Left lung (tissue), 10 donors: ENCODE results near the gene NEGR1. TPM values are rescaled to one million over a fixed set of nuclear protein-coding genes. Genes with fewer than 3 reads are reported as not detected.

Source experiments
- ATAC-seq: fragments of 200-7000 bp; cut with Tn5 transposase; one replicate; pipeline ENCODE4 v1.9.1; 2020; ENCODE audit warnings: moderate library complexity
- DNase-seq, 4 donors: peaks; one replicate each; pipeline ENCODE4 v3.0.0-alpha.2; 2013 to 2020
- H3K27ac ChIP-seq, 2 donors: fragments of 200-600 bp; sonication (generic) in 1 of 2; one replicate each; pipeline versions ENCODE4 v1.5.0 to v1.8.0; 2020 to 2021
- H3K27me3 ChIP-seq, 2 donors: fragments of 200-600 bp; sonication (generic) in 1 of 2; one replicate each; pipeline versions ENCODE4 v1.5.0 to v1.8.0; 2020 to 2021
- H3K36me3 ChIP-seq, 2 donors: fragments of 200-600 bp; sonication (generic) in 1 of 2; one replicate each; pipeline versions ENCODE4 v1.5.0 to v1.8.0; 2020 to 2021
- H3K4me1 ChIP-seq, 2 donors: fragments of 200-600 bp; one replicate each; pipeline ENCODE4 v1.8.0; 2021
- H3K4me3 ChIP-seq, 2 donors: fragments of 200-600 bp; sonication (generic) in 1 of 2; one replicate each; pipeline versions ENCODE4 v1.5.0 to v1.8.0; 2020 to 2021; ENCODE audit warnings: mild to moderate bottlenecking in 1 of 2
- H3K9me3 ChIP-seq, 2 donors: fragments of 200-600 bp; sonication (generic) in 1 of 2; one replicate each; pipeline versions ENCODE4 v1.5.0 to v1.8.0; 2020 to 2021
- CTCF ChIP-seq, 2 donors: fragments of 200-600 bp; sonication (generic) in 1 of 2; IDR thresholded peaks; one replicate each; pipeline versions ENCODE4 v1.5.0 to v1.8.0; 2021; ENCODE audit warnings: antibody characterized with exemption in 2 of 2
- intact Hi-C, 2 donors: fragments of 100-400 bp; cut with DNase I; formaldehyde crosslinking; loops; one replicate each; pipeline versions ENCODE4 v1.11.2 to v1.14.2; 2022
- polyA plus RNA-seq, 6 donors: library from polyadenylated mRNA; unstranded; fragments of 120-200 nt; gene quantifications; one replicate each; pipeline ENCODE4 v1.2.1, GENCODE V29; 2013; ENCODE audit not compliant: insufficient read length in 6 of 6
- total RNA-seq, 2 donors: library from RNA; stranded (reverse); fragmentation: NEBNext Ultra II Directional; extraction: Animal tissue kit (Norgen Biotek cat#: 25700); gene quantifications; one replicate each; pipeline ENCODE4 v1.2.1, GENCODE V29; 2021
- donor health status: DM: no; HTN: yes; CAD: no.
- donor health status: DM: no; HTN: no; CAD: no.

Gene NEGR1
- total and polyA plus RNA-seq, 8 donors, result 2.4 to 5.7 (median 3.5) TPM

GRCh38 chr1:71362076-71362475, 920.3 kb downstream of the NEGR1 start:
- no peak overlapping the region for H3K27ac ChIP-seq
- no peak for TF ChIP-seq CTCF (IDR thresholded peaks at IDR 0.05)
- H3K4me3 ChIP-seq, result no peak overlapping the region
- peak in 2 of 4 donors; percentile 55 to 70 for DNase-seq
- H3K9me3 ChIP-seq, result peaks cover 0 to 9% of the 10 kb centered on the region in 2 donors
- ATAC-seq, result no peak
- no peaks in the 10 kb centered on the region for H3K36me3 ChIP-seq
- peaks cover 0 to 7% of the 10 kb centered on the region in 2 donors for H3K4me1 ChIP-seq
- intact Hi-C loops, result no loop called here
- H3K27me3 ChIP-seq, result no peaks in the 10 kb centered on the region

GRCh38 chr1:71357708-71358107, 924.6 kb downstream of the NEGR1 start:
- no peak for TF ChIP-seq CTCF (IDR thresholded peaks at IDR 0.05)
- no peaks in the 10 kb centered on the region for H3K36me3 ChIP-seq
- intact Hi-C loops, result no loop called here
- no peaks in the 10 kb centered on the region for H3K4me1 ChIP-seq
- H3K27ac ChIP-seq, result no peak overlapping the region
- ATAC-seq, result no peak
- no peak for DNase-seq
- peaks cover 0 to 16% of the 10 kb centered on the region in 2 donors for H3K9me3 ChIP-seq
- no peak overlapping the region for H3K4me3 ChIP-seq
- no peaks in the 10 kb centered on the region for H3K27me3 ChIP-seq

- ATAC-seq (peak; percentile 49), DNase-seq (no peak)
- TF ChIP-seq CTCF (IDR thresholded peaks at IDR 0.05), result no peak
- Histone ChIP-seq H3K4me1 (no peaks in the 10 kb centered on the region), H3K27me3 (no peaks in the 10 kb centered on the region), H3K27ac (no peak overlapping the region), H3K9me3 (peaks cover 0 to 3% of the 10 kb centered on the region in 2 donors), H3K36me3 (no peaks in the 10 kb centered on the region), H3K4me3 (no peak overlapping the region)
- intact Hi-C loops, result no loop called here
These were observed 930.9 kb downstream of the NEGR1 start for GRCh38 chr1:71351438-71351837.

- Histone ChIP-seq H3K4me1 (no peaks in the 10 kb centered on the region), H3K27me3 (no peaks in the 10 kb centered on the region), H3K9me3 (peaks cover 0 to 3% of the 10 kb centered on the region in 2 donors), H3K4me3 (no peak overlapping the region), H3K36me3 (no peaks in the 10 kb centered on the region), H3K27ac (no peak overlapping the region)
- TF ChIP-seq CTCF (IDR thresholded peaks at IDR 0.05), result no peak
- intact Hi-C loops, result no loop called here
- ATAC-seq (no peak), DNase-seq (no peak)
These were observed 931.5 kb downstream of the NEGR1 start for GRCh38 chr1:71350805-71351204.

GRCh38 chr1:71350330-71350729, 932.0 kb downstream of the NEGR1 start:
- Histone ChIP-seq H3K27me3 (no peaks in the 10 kb centered on the region), H3K4me1 (no peaks in the 10 kb centered on the region), H3K4me3 (no peak overlapping the region), H3K9me3 (peaks cover 0 to 3% of the 10 kb centered on the region in 2 donors), H3K27ac (no peak overlapping the region), H3K36me3 (no peaks in the 10 kb centered on the region)
- TF ChIP-seq CTCF (IDR thresholded peaks at IDR 0.05), result no peak
- DNase-seq (no peak), ATAC-seq (no peak)
- intact Hi-C loops, result no loop called here
